Erythroblast (primary cell): ENCODE measurements around the gene TBX1.

Source experiments
- GATA1 ChIP-seq: IDR thresholded peaks from 2 replicates; pipeline ENCODE4 v1.6.1; 2011; ENCODE audit warnings: low read depth, mild to moderate bottlenecking, control low read depth, low read length, moderate library complexity
- POLR2A ChIP-seq: IDR thresholded peaks from 2 replicates; pipeline ENCODE4 v1.6.1; 2011; ENCODE audit warnings: mild to moderate bottlenecking, low read length

DNA sequence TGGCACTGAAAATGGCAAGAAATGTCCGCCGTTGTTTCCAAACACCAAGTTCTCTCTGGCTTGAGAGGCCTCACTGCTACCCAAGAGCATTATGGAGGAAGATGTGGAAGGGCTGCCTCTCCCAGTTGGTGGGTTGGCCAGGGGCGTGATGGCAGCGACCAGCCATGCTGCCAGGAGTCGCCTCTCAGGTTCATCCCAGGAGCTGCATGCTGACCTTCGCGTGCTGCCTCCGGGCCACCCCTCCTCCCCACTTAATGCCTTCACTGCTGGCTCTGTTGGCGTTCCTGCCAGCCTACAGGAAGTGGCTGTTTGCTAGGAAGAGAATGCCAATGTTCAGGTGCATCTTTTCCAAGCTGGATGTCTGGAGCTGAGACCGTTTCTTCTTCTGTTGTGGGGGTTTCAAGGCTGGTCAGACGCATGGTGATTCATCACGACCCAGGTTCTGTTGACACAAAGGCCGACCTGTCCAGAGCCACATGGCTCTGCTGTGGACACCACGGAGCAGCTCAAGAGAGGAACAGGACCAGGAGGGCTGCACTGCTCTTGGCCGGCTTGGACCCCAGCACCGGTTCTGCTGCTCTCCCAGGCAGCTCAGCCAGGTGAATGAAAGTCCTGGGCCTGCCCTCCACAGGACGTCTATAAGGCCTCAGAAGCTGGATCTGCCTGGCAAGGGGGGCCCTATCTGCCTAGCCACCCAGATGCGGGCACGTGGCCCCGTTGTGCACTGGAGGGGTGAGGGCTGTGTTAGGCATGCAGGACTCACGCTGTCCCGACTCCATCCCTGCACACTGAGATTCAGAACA lies 25.1 kb downstream of the TBX1 start:
- TF ChIP-seq POLR2A: no peak
- TF ChIP-seq GATA1: no peak
